ENCODE data around the gene TIFAB.

Gene TIFAB

GRCh38 chr5:135440916-135441315 lies 11.2 kb downstream of the TIFAB start:
- Histone ChIP-seq H3K4me1 (ENCODE audit: control extremely low read depth in 1 of 4, control insufficient read depth in 4 of 4, insufficient read depth in 4 of 4, low read length in 3 of 4) (peaks cover 8 to 95% (median 70%) of the 10 kb centered on the region in 4 experiments), H3K4me3 (ENCODE audit: control insufficient read depth in 1 of 7, extremely low read depth in 1 of 7, insufficient read depth in 4 of 7, low read depth in 2 of 7, low read length in 6 of 7) (no peak overlapping the region), H3K27ac (ENCODE audit: insufficient read depth in 1 of 2, low read depth in 1 of 2, low read length in 2 of 2, poor library complexity in 1 of 2, severe bottlenecking in 2 of 2) (peak overlapping the region in 1 of 2 experiments; percentile 12), H3K36me3 (ENCODE audit: control insufficient read depth in 4 of 4, insufficient read depth in 4 of 4, low read length in 3 of 4) (no peaks in the 10 kb centered on the region), H3K27me3 (replicated peaks in 2 of 5; ENCODE audit: control insufficient read depth in 4 of 5, insufficient read depth in 5 of 5, low read length in 4 of 5) (no peaks in the 10 kb centered on the region), H3K9me3 (ENCODE audit: control extremely low read depth in 1 of 5, control insufficient read depth in 4 of 5, insufficient read depth in 2 of 5, low read depth in 1 of 5, low read length in 4 of 5) (no peaks in the 10 kb centered on the region)
- ChIA-PET POLR2A (interaction anchor here (0.5 to 0.7 kb wide), 2 partner anchors 80 to 100 kb away, joined by 3 to 5 read pairs; no protein-coding TSS in a partner anchor), CTCF (interaction anchor here (0.9 to 17.8 kb wide), 8 partner anchors 10 to 125 kb away, joined by 3 to 307 read pairs (median 6); partner anchors contain the start of gene TIFAB)
- DNase-seq: no peak
- WGBS (ENCODE audit: insufficient coverage): 82% methylated on average over 4 of the region's 6 CpGs

DNA sequence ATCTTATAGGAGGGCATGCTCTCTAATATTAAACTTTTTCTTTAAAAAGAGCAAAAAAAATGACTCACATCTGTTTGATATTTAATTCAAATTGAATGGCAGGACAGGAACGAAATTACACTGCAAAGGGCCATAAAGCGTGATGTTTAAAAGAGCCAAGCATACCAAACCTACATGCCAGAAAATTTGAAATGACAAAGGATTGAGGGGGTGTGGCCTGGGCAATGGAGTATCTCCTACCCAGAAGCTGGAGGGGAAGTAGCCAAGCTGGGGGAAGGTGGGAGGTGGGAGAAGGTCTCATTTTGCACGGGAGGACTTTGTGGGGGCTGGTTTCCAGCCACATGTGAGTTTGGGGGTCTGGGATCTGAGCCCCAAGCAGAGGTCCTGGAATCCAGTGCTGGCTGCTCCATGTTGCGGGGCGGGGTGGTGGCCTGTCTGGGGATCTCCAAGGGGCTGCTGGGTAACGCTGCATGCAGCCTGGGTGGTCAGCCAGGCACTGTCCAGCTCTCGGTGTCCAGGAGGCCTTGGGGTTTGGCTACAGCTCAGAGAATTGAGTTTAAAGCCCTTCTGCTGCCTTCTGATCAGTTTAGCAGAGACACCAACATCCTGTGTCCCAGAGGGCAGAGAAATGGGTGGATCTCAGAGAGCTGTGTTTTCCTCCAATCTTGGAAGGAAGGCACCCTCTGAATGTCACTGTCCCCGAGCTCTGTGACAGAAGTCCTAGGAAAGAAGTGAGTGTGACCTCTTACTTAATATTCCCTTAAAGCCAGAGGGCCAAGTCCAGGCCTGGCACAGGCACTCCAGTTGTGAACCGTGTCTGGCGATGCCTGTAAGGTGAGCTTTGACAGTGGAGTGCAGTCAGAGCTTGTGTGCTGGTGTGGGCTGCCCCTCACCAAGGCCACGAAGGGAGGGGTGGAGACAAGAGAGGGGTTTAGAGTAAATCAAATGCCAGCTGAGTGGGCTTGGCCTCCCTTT lies 12.6 kb downstream of the TIFAB start:
- DNase-seq: no peak
- no peaks in the 10 kb centered on the region for H3K9me3 ChIP-seq (ENCODE audit: control extremely low read depth in 1 of 5, control insufficient read depth in 4 of 5, insufficient read depth in 2 of 5, low read depth in 1 of 5, low read length in 4 of 5)
- H3K27me3 ChIP-seq (replicated peaks in 2 of 5; ENCODE audit: control insufficient read depth in 4 of 5, insufficient read depth in 5 of 5, low read length in 4 of 5): no peaks in the 10 kb centered on the region
- CTCF ChIA-PET: interaction anchor here (0.9 to 17.8 kb wide), 11 partner anchors 7 to 127 kb away, joined by 3 to 307 read pairs (median 5); partner anchors contain the start of genes DCANP1 and TIFAB
- H3K4me3 ChIP-seq (ENCODE audit: control insufficient read depth in 1 of 7, extremely low read depth in 1 of 7, insufficient read depth in 4 of 7, low read depth in 2 of 7, low read length in 6 of 7): no peak overlapping the region
- POLR2A ChIA-PET: no interaction called here
- 81% methylated on average over 7 of the region's 11 CpGs for WGBS (ENCODE audit: insufficient coverage)
- no peaks in the 10 kb centered on the region for H3K36me3 ChIP-seq (ENCODE audit: control insufficient read depth in 4 of 4, insufficient read depth in 4 of 4, low read length in 3 of 4)
- H3K4me1 ChIP-seq (ENCODE audit: control extremely low read depth in 1 of 4, control insufficient read depth in 4 of 4, insufficient read depth in 4 of 4, low read length in 3 of 4): peaks cover 8 to 95% (median 69%) of the 10 kb centered on the region in 4 experiments
- H3K27ac ChIP-seq (ENCODE audit: insufficient read depth in 1 of 2, low read depth in 1 of 2, low read length in 2 of 2, poor library complexity in 1 of 2, severe bottlenecking in 2 of 2): no peak overlapping the region

- DNase-seq: peak in 1 of 3 donors; percentile 34
- H3K4me1 ChIP-seq (ENCODE audit: control extremely low read depth in 1 of 4, control insufficient read depth in 4 of 4, insufficient read depth in 4 of 4, low read length in 3 of 4): peaks cover 8 to 98% (median 74%) of the 10 kb centered on the region in 4 experiments
- no peaks in the 10 kb centered on the region for H3K36me3 ChIP-seq (ENCODE audit: control insufficient read depth in 4 of 4, insufficient read depth in 4 of 4, low read length in 3 of 4)
- no peaks in the 10 kb centered on the region for H3K27me3 ChIP-seq (replicated peaks in 2 of 5; ENCODE audit: control insufficient read depth in 4 of 5, insufficient read depth in 5 of 5, low read length in 4 of 5)
- H3K27ac ChIP-seq (ENCODE audit: insufficient read depth in 1 of 2, low read depth in 1 of 2, low read length in 2 of 2, poor library complexity in 1 of 2, severe bottlenecking in 2 of 2): no peak overlapping the region
- WGBS (ENCODE audit: insufficient coverage): 90% methylated on average over 6 of the region's 10 CpGs
- H3K4me3 ChIP-seq (ENCODE audit: control insufficient read depth in 1 of 7, extremely low read depth in 1 of 7, insufficient read depth in 4 of 7, low read depth in 2 of 7, low read length in 6 of 7): no peak overlapping the region
- H3K9me3 ChIP-seq (ENCODE audit: control extremely low read depth in 1 of 5, control insufficient read depth in 4 of 5, insufficient read depth in 2 of 5, low read depth in 1 of 5, low read length in 4 of 5): no peaks in the 10 kb centered on the region
- ChIA-PET POLR2A (interaction anchor here (0.6 kb wide), 1 partner anchor 35 kb away, joined by 3 read pairs; no protein-coding TSS in a partner anchor), CTCF (interaction anchor here (1.0 to 17.8 kb wide), 9 partner anchors 8 to 128 kb away, joined by 3 to 307 read pairs (median 4); partner anchors contain the start of genes DCANP1 and TIFAB)
Observed at GRCh38 chr5:135438636-135439221, 13.4 kb downstream of the TIFAB start.

DNA sequence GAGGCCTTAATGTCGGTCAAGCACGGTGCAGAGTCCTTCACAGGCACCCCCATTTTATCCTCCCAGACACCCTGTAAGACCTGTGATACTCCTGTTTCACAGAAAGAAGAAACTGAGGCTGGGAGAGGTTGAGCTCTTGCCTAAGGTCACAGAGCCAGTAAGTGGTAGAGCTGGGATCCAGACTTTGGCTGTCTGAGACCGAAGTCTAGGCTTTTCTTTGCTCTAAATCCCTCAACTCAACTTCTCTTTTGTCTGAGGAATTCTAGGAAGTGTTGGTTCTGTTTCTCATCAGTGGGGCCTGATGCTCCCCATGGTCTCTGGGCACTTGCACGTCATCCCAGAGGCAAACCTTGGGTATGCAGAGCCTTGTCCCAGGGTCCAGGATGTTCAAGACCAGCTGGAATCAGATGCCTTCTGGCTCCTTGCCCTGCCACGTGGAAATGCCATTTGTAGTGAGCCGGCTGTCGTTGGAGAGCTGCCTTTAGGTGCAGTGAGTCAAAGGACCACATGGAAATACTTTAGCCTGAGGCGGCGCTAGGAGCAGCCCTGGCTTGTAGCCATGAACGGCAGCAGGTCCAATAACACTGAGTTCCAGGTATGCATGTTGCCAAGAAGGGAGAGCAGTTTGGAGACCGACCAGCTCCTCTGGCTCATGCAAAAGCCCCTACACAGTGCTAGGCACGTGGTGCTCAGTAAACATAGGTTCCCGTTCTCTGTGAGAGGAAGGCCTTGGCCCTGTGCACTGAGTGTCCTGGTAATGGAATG lies 14.2 kb downstream of the TIFAB start:
- H3K4me1 ChIP-seq (ENCODE audit: control extremely low read depth in 1 of 4, control insufficient read depth in 4 of 4, insufficient read depth in 4 of 4, low read length in 3 of 4): peaks cover 8 to 98% (median 75%) of the 10 kb centered on the region in 4 experiments
- ChIA-PET CTCF (interaction anchor here (1.0 to 17.8 kb wide), 12 partner anchors 9 to 129 kb away, joined by 3 to 307 read pairs (median 4); partner anchors contain the start of genes DCANP1 and TIFAB), POLR2A (interaction anchor here (0.6 kb wide), 1 partner anchor 34 kb away, joined by 3 read pairs; no protein-coding TSS in a partner anchor)
- H3K27ac ChIP-seq (ENCODE audit: insufficient read depth in 1 of 2, low read depth in 1 of 2, low read length in 2 of 2, poor library complexity in 1 of 2, severe bottlenecking in 2 of 2): no peak overlapping the region
- whole genome bisulfite sequencing (ENCODE audit: insufficient coverage): 88% methylated on average over 13 of the region's 13 CpGs
- H3K27me3 ChIP-seq (replicated peaks in 2 of 5; ENCODE audit: control insufficient read depth in 4 of 5, insufficient read depth in 5 of 5, low read length in 4 of 5): no peaks in the 10 kb centered on the region
- H3K9me3 ChIP-seq (ENCODE audit: control extremely low read depth in 1 of 5, control insufficient read depth in 4 of 5, insufficient read depth in 2 of 5, low read depth in 1 of 5, low read length in 4 of 5): no peaks in the 10 kb centered on the region
- no peak for DNase-seq
- peak overlapping the region in 1 of 7 experiments; percentile 43 for H3K4me3 ChIP-seq (ENCODE audit: control insufficient read depth in 1 of 7, extremely low read depth in 1 of 7, insufficient read depth in 4 of 7, low read depth in 2 of 7, low read length in 6 of 7)
- no peaks in the 10 kb centered on the region for H3K36me3 ChIP-seq (ENCODE audit: control insufficient read depth in 4 of 4, insufficient read depth in 4 of 4, low read length in 3 of 4)

GRCh38 chr5:135437422-135437795 lies 14.7 kb downstream of the TIFAB start:
- Histone ChIP-seq H3K36me3 (ENCODE audit: control insufficient read depth in 4 of 4, insufficient read depth in 4 of 4, low read length in 3 of 4) (no peaks in the 10 kb centered on the region), H3K4me3 (ENCODE audit: control insufficient read depth in 1 of 7, extremely low read depth in 1 of 7, insufficient read depth in 4 of 7, low read depth in 2 of 7, low read length in 6 of 7) (peak overlapping the region in 3 of 7 experiments; percentile 35 to 53 (median 43)), H3K4me1 (ENCODE audit: control extremely low read depth in 1 of 4, control insufficient read depth in 4 of 4, insufficient read depth in 4 of 4, low read length in 3 of 4) (peaks cover 8 to 96% (median 69%) of the 10 kb centered on the region in 4 experiments), H3K27ac (ENCODE audit: insufficient read depth in 1 of 2, low read depth in 1 of 2, low read length in 2 of 2, poor library complexity in 1 of 2, severe bottlenecking in 2 of 2) (peak overlapping the region in 1 of 2 experiments; percentile 36), H3K27me3 (replicated peaks in 2 of 5; ENCODE audit: control insufficient read depth in 4 of 5, insufficient read depth in 5 of 5, low read length in 4 of 5) (no peaks in the 10 kb centered on the region), H3K9me3 (ENCODE audit: control extremely low read depth in 1 of 5, control insufficient read depth in 4 of 5, insufficient read depth in 2 of 5, low read depth in 1 of 5, low read length in 4 of 5) (no peaks in the 10 kb centered on the region)
- DNase-seq: peak; percentile 61 to 81 (median 75)
- ChIA-PET CTCF (interaction anchor here (1.0 to 17.8 kb wide), 7 partner anchors 9 to 53 kb away, joined by 3 to 307 read pairs (median 6); partner anchors contain the start of genes DCANP1 and TIFAB), POLR2A (no interaction called here)
- 0% methylated on average over 5 of the region's 7 CpGs for WGBS (ENCODE audit: insufficient coverage)

- no peaks in the 10 kb centered on the region for H3K27me3 ChIP-seq (replicated peaks in 2 of 5; ENCODE audit: control insufficient read depth in 4 of 5, insufficient read depth in 5 of 5, low read length in 4 of 5)
- ChIA-PET CTCF (interaction anchor here (1.0 to 17.8 kb wide), 7 partner anchors 10 to 53 kb away, joined by 3 to 307 read pairs (median 6); partner anchors contain the start of genes DCANP1 and TIFAB), POLR2A (no interaction called here)
- 83% methylated on average over 2 of the region's 7 CpGs for WGBS (ENCODE audit: insufficient coverage)
- peak overlapping the region in 1 of 2 experiments; percentile 36 for H3K27ac ChIP-seq (ENCODE audit: insufficient read depth in 1 of 2, low read depth in 1 of 2, low read length in 2 of 2, poor library complexity in 1 of 2, severe bottlenecking in 2 of 2)
- H3K4me3 ChIP-seq (ENCODE audit: control insufficient read depth in 1 of 7, extremely low read depth in 1 of 7, insufficient read depth in 4 of 7, low read depth in 2 of 7, low read length in 6 of 7): peak overlapping the region in 3 of 7 experiments; percentile 35 to 53 (median 43)
- H3K4me1 ChIP-seq (ENCODE audit: control extremely low read depth in 1 of 4, control insufficient read depth in 4 of 4, insufficient read depth in 4 of 4, low read length in 3 of 4): peaks cover 8 to 94% (median 65%) of the 10 kb centered on the region in 4 experiments
- no peak for DNase-seq
- H3K36me3 ChIP-seq (ENCODE audit: control insufficient read depth in 4 of 4, insufficient read depth in 4 of 4, low read length in 3 of 4): no peaks in the 10 kb centered on the region
- no peaks in the 10 kb centered on the region for H3K9me3 ChIP-seq (ENCODE audit: control extremely low read depth in 1 of 5, control insufficient read depth in 4 of 5, insufficient read depth in 2 of 5, low read depth in 1 of 5, low read length in 4 of 5)
Observed at GRCh38 chr5:135436951-135437418, 15.2 kb downstream of the TIFAB start.
